H54 (cell line): ENCODE measurements around the gene SCAPER.
"Not testable (repeated sequence)": the region's sequence is repeated elsewhere in the genome, so short reads cannot be mapped to it uniquely, and the experiment has no call there.

Source experiments
- DNase-seq: peaks from one replicate; pipeline ENCODE4 v3.0.0; 2011; ENCODE audit warnings: low spot score, mixed read lengths; ENCODE audit not compliant: insufficient read length
- FAIRE-seq: peaks from 3 replicates; lab custom pipeline; 2011; peaks lifted over from hg19 to GRCh38; lab: Jason Lieb, UNC
- POLR2A ChIP-seq: IDR thresholded peaks from 2 replicates; pipeline ENCODE4 v1.6.1; 2011; ENCODE audit warnings: low read depth, mild to moderate bottlenecking, low read length

Gene SCAPER

GRCh38 chr15:76753771-76754170 lies 151.4 kb downstream of the SCAPER start:
- no peak for TF ChIP-seq POLR2A
- FAIRE-seq, result no peak
- DNase-seq, result no peak

GRCh38 chr15:76753131-76753530 lies 152.0 kb downstream of the SCAPER start:
- no peak for TF ChIP-seq POLR2A
- DNase-seq (no peak), FAIRE-seq (no peak)

GRCh38 chr15:76752549-76752948 lies 152.6 kb downstream of the SCAPER start:
- FAIRE-seq (no peak), DNase-seq (no peak)
- TF ChIP-seq POLR2A, result no peak

GRCh38 chr15:76737573-76737972 lies 167.6 kb downstream of the SCAPER start:
- DNase-seq (no peak), FAIRE-seq (no peak)
- TF ChIP-seq POLR2A, result no peak

- not testable (repeated sequence) for DNase-seq
These were observed 172.8 kb downstream of the SCAPER start for GRCh38 chr15:76732321-76732720.

GRCh38 chr15:76730262-76730661 lies 174.9 kb downstream of the SCAPER start:
- no peak for TF ChIP-seq POLR2A
- no peak for FAIRE-seq
- no peak for DNase-seq

More at GRCh38 chr15:76732321-76732720, 172.8 kb downstream of the SCAPER start:
- not testable (repeated sequence) for FAIRE-seq

- no peak for DNase-seq
- no peak for TF ChIP-seq POLR2A
- no peak for FAIRE-seq
These were observed 186.3 kb downstream of the SCAPER start for GRCh38 chr15:76718863-76719262.

- no peak for TF ChIP-seq POLR2A
- DNase-seq, result no peak
- FAIRE-seq, result no peak
These were observed 190.2 kb downstream of the SCAPER start for GRCh38 chr15:76714950-76715349.

- DNase-seq (no peak), FAIRE-seq (no peak)
- no peak for TF ChIP-seq POLR2A
These were observed 193.8 kb downstream of the SCAPER start for GRCh38 chr15:76711351-76711827.

GRCh38 chr15:76704032-76704431 lies 201.1 kb downstream of the SCAPER start:
- not testable (repeated sequence) for FAIRE-seq, DNase-seq

GRCh38 chr15:76696840-76697239 lies 208.3 kb downstream of the SCAPER start:
- DNase-seq, result no peak
- TF ChIP-seq POLR2A, result no peak
- no peak for FAIRE-seq

- not testable (repeated sequence) for DNase-seq, FAIRE-seq
These were observed 212.6 kb downstream of the SCAPER start for GRCh38 chr15:76692546-76692945.

- DNase-seq, FAIRE-seq: not testable (repeated sequence)
These were observed 217.5 kb downstream of the SCAPER start for GRCh38 chr15:76687592-76687991.

GRCh38 chr15:76684002-76684401 lies 221.1 kb downstream of the SCAPER start:
- FAIRE-seq (no peak), DNase-seq (no peak)
- TF ChIP-seq POLR2A, result no peak

- FAIRE-seq (no peak), DNase-seq (no peak)
- no peak for TF ChIP-seq POLR2A
These were observed 222.3 kb downstream of the SCAPER start for GRCh38 chr15:76682833-76683232.

GRCh38 chr15:76682259-76682658 lies 222.9 kb downstream of the SCAPER start:
- FAIRE-seq (no peak), DNase-seq (no peak)
- TF ChIP-seq POLR2A, result no peak
